Prostate gland (tissue), 2 donors: Measurements from ENCODE around the gene ZFHX3. TPM values are rescaled to one million over a fixed set of nuclear protein-coding genes. Genes with fewer than 3 reads are reported as not detected.
A peak's percentile ranks its signal among the peaks of the same experiment; 100 is the strongest.

Experiments used
- DNase-seq: peaks from one replicate; pipeline ENCODE4 v3.0.0-alpha.2; 2019; ENCODE audit warnings: low spot score
- H3K27ac ChIP-seq, 2 donors: fragments of 200-600 bp; sonication (generic); 2 replicates each; pipeline ENCODE4 v1.5.1; 2017 to 2019
- H3K27me3 ChIP-seq: fragments of 200-600 bp; sonication (generic); replicated peaks from 2 replicates; pipeline ENCODE4 v1.5.1; 2019; ENCODE audit not compliant: insufficient read depth
- H3K36me3 ChIP-seq, 2 donors: fragments of 200-600 bp; sonication (generic); 1 replicate in 1 of 2; 2 replicates in 1 of 2; pipeline versions ENCODE4 v1.5.1 to v1.8.1; 2017 to 2019
- H3K4me1 ChIP-seq: fragments of 200-600 bp; sonication (generic); replicated peaks from 2 replicates; pipeline ENCODE4 v1.5.1; 2019
- H3K4me3 ChIP-seq, 2 donors: fragments of 200-600 bp; sonication (generic); 2 replicates each; pipeline ENCODE4 v1.5.1; 2017 to 2019
- H3K9me3 ChIP-seq: fragments of 200-600 bp; sonication (generic); 2 replicates; pipeline ENCODE4 v1.5.1; 2017
- POLR2A ChIP-seq: fragments of 450-650 bp; IDR thresholded peaks from one replicate; pipeline ENCODE4 v1.6.1; 2016; ENCODE audit warnings: antibody characterized with exemption, mild to moderate bottlenecking
- POLR2AphosphoS5 ChIP-seq: sonication (generic); formaldehyde crosslinking; IDR thresholded peaks from one replicate; pipeline ENCODE4 v1.6.1; 2017; ENCODE audit warnings: antibody characterized with exemption
- WGBS: methylation state at CpG from one replicate; pipeline ENCODE4 v1.1.5; 2018; 5-methylcytosine and 5-hydroxymethylcytosine counted together
- intact Hi-C: fragments of 100-400 bp; cut with DNase I; formaldehyde crosslinking; loops from one replicate; pipeline ENCODE4 v1.14.2; 2022
- total RNA-seq, 2 donors: library from RNA; depleted of rRNA; stranded (reverse); fragments of >200 nt; gene quantifications; one replicate each; pipeline ENCODE4 v1.1.0, GENCODE V29; 2016
- TF ChIP-seq, protein P1 (sequence below), 4 experiments: fragments of 200-600 bp in 2 of 4; fragments of 450-650 bp in 2 of 4; sonication (generic) in 2 of 4; IDR thresholded peaks; 1 replicate in 3 of 4; 2 replicates in 1 of 4; pipeline ENCODE4 v1.5.1; 2016 to 2019; ENCODE audit warnings: antibody characterized with exemption in 4 of 4, mild to moderate bottlenecking in 2 of 4, moderate library complexity in 2 of 4

The ZFHX3 gene
- total RNA-seq, 2 donors from 2014 or later = 51.1 to 53.9 TPM

DNA sequence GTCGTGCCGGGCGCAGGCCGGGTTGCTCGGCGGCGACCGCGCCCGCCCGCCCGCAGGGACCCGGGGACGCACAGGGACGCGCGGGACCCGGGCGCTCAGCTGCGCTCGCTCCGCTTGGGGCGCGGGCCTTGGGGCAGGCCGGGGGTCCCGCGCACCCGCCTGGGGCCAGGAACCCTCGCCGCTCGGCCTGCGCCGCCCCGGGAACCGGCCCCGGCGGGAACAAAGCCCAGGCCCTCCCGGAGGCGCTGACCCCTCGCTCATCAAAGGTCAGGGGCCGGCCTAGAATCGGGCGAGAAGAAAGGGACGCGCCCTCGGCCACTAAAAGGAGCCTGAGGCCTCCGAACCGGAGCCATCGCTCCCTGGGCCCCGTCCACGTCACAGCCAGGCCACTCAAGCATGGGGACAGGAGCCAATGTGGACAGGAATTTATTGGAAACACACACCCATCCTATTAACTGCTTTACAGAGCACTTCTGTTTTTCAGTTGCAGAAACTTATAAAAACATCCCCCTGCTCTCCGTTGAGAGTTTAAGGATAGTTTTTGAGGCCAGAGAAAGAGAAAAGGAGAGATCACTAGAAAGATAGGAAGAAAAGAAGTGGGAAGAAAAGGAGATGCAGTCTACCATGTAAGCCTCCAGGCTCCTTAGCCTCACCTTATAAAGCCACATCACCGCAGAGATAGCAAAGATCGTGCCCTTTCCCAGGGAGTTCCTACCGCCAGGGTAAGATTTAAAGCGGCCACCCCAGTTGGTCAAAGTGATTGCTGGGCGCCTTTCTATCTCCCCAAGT is 558 bp upstream of the ZFHX3 start:
- 3% methylated on average over 57 of the region's 57 CpGs for WGBS
- Histone ChIP-seq H3K36me3 (no peaks in the 10 kb centered on the region), H3K4me1 (peaks cover 49% of the 10 kb centered on the region), H3K27me3 (no peaks in the 10 kb centered on the region), H3K9me3 (no peaks in the 10 kb centered on the region), H3K27ac (peak overlapping the region; percentile 97 to 100), H3K4me3 (peak overlapping the region; percentile 79 to 92)
- intact Hi-C loops = loop anchor here (5.0 kb wide), 4 partner anchors 61 to 216 kb away; no protein-coding TSS in a partner anchor
- DNase-seq = peak; percentile 80
- TF ChIP-seq POLR2A (peak; percentile 18), POLR2AphosphoS5 (peak; percentile 85)
- TF ChIP-seq, protein P1, sequence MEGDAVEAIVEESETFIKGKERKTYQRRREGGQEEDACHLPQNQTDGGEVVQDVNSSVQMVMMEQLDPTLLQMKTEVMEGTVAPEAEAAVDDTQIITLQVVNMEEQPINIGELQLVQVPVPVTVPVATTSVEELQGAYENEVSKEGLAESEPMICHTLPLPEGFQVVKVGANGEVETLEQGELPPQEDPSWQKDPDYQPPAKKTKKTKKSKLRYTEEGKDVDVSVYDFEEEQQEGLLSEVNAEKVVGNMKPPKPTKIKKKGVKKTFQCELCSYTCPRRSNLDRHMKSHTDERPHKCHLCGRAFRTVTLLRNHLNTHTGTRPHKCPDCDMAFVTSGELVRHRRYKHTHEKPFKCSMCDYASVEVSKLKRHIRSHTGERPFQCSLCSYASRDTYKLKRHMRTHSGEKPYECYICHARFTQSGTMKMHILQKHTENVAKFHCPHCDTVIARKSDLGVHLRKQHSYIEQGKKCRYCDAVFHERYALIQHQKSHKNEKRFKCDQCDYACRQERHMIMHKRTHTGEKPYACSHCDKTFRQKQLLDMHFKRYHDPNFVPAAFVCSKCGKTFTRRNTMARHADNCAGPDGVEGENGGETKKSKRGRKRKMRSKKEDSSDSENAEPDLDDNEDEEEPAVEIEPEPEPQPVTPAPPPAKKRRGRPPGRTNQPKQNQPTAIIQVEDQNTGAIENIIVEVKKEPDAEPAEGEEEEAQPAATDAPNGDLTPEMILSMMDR (IDR thresholded peaks at IDR 0.05) = peak in 2 of 4 experiments; percentile 4 to 16

DNA sequence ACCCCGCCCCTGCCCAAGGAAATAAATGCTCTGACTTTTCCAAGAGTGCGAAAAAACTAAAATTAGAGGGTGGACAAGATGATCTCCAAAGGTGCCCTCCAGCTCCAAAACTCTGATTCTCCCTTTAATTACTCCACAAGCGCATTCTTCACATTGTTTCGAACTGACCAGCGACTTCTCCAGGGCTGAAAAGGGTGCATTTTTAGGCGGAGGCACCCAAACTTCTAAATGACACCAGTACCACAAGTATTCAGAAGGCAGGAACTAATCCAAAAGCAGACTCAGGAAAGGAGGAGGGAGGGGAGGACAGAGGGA is 750 bp downstream of the ZFHX3 start:
- TF ChIP-seq, protein P1 (IDR thresholded peaks at IDR 0.05) = no peak
- TF ChIP-seq POLR2AphosphoS5 = no peak
- peak overlapping the region; percentile 97 to 100 for H3K27ac ChIP-seq
- peaks cover 46% of the 10 kb centered on the region for H3K4me1 ChIP-seq
- 15% methylated on average over 6 of the region's 6 CpGs for WGBS
- no peaks in the 10 kb centered on the region for H3K27me3 ChIP-seq
- H3K9me3 ChIP-seq = no peaks in the 10 kb centered on the region
- intact Hi-C loops = loop anchor here (5.0 kb wide), 4 partner anchors 60 to 215 kb away; no protein-coding TSS in a partner anchor
- DNase-seq = no peak
- peak overlapping the region; percentile 79 to 92 for H3K4me3 ChIP-seq
- H3K36me3 ChIP-seq = no peaks in the 10 kb centered on the region

DNA sequence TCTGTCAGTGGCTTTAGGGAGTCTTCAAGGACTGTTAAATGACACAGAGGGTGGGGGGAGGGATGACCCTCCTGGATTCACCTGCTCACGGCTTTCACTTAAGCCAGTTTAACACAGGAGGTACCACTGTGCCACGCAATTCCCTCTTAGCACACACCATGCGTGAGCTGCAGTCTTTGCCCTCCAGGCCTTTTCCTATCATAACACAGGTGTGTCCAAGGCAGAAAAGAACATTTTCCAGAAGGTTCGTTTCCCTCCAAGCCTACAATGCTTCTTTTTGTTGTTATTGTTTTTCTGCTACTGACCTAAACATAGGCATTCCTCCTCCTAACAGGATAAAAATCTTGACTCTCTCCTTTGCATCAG is 1.1 kb downstream of the ZFHX3 start:
- WGBS = 40% methylated on average over 4 of the region's 4 CpGs
- Histone ChIP-seq H3K4me3 (peak overlapping the region; percentile 79 to 92), H3K9me3 (no peaks in the 10 kb centered on the region), H3K4me1 (peaks cover 45% of the 10 kb centered on the region), H3K36me3 (no peaks in the 10 kb centered on the region), H3K27me3 (no peaks in the 10 kb centered on the region), H3K27ac (peak overlapping the region; percentile 97 to 100)
- TF ChIP-seq, protein P1 (IDR thresholded peaks at IDR 0.05) = no peak
- TF ChIP-seq POLR2A (no peak), POLR2AphosphoS5 (no peak)
- no peak for DNase-seq
- intact Hi-C loops = loop anchor here (5.0 kb wide), 4 partner anchors 60 to 215 kb away; no protein-coding TSS in a partner anchor

DNA sequence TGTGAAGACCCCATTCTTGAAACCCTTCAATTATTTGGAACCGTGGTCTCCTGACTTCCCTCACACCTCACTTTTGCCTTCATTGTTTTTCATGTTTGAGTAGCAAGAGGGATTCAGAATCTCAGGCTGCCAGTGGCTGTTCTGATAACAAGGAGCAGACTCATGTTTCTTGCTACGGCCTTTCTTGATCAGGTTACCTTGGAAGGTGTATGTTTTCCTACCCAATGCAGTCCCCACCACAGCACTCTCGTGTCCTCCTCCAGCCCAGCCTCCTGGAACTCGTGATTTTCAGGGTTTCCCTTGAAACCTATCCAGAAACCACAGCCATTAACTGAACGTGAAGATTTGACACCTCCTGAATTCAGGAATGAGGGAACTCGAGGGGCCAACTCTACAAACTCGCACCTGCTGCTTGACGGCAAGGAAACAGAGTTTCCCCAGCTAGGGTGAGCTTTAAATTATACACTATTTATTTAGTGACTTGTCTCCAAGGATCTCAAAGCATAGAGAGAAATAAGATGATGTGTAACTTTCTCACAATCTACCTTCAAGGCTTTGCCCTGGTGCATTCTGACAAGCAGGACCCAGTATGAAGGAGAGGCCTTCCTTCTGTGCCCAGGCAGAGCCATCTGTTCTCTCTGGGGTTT is 1.6 kb downstream of the ZFHX3 start:
- DNase-seq = no peak
- no peaks in the 10 kb centered on the region for H3K27me3 ChIP-seq
- WGBS = 15% methylated on average over 8 of the region's 8 CpGs
- no peaks in the 10 kb centered on the region for H3K9me3 ChIP-seq
- TF ChIP-seq, protein P1 (IDR thresholded peaks at IDR 0.05) = no peak
- peak; percentile 21 for TF ChIP-seq POLR2AphosphoS5
- intact Hi-C loops = loop anchor here (5.0 kb wide), 4 partner anchors 59 to 214 kb away; no protein-coding TSS in a partner anchor
- peak overlapping the region; percentile 97 to 100 for H3K27ac ChIP-seq
- peaks cover 40% of the 10 kb centered on the region for H3K4me1 ChIP-seq
- H3K4me3 ChIP-seq = peak overlapping the region; percentile 79 to 92
- no peaks in the 10 kb centered on the region for H3K36me3 ChIP-seq
